ENCODE measurements around the gene ADM2.

DNA sequence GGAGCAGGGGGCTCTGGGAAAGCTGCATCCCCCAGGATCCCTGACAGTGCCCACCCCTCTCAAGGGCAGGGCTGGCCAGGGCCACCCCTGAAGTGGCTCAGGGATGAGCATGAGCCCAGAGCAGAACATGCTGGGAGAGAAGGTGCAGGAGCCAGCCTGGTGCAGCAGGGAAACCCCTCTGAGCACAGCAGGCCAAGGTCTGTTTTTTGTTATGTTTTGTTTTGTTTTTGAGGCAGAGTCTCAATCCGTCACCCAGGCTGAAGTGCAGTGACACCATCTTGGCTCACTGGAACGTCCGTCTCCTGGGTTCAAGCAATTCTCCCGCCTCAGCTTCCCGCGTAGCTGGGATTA, 5.7 kb upstream of the ADM2 start:
- no peak for TF ChIP-seq EZH2 (IDR thresholded peaks at IDR 0.05; ENCODE audit: borderline replicate concordance, low read length)
- TF ChIP-seq, protein P1, sequence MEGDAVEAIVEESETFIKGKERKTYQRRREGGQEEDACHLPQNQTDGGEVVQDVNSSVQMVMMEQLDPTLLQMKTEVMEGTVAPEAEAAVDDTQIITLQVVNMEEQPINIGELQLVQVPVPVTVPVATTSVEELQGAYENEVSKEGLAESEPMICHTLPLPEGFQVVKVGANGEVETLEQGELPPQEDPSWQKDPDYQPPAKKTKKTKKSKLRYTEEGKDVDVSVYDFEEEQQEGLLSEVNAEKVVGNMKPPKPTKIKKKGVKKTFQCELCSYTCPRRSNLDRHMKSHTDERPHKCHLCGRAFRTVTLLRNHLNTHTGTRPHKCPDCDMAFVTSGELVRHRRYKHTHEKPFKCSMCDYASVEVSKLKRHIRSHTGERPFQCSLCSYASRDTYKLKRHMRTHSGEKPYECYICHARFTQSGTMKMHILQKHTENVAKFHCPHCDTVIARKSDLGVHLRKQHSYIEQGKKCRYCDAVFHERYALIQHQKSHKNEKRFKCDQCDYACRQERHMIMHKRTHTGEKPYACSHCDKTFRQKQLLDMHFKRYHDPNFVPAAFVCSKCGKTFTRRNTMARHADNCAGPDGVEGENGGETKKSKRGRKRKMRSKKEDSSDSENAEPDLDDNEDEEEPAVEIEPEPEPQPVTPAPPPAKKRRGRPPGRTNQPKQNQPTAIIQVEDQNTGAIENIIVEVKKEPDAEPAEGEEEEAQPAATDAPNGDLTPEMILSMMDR (conservative IDR thresholded peaks at IDR 0.05 in 1 of 2, IDR thresholded peaks at IDR 0.05 in 1 of 2; ENCODE audit: extremely low read depth in 1 of 2, insufficient read depth in 1 of 2, low read depth in 1 of 2, low read length in 2 of 2) = no peak
